Measurements from ENCODE around the gene ACOT6. TPM values are rescaled to one million over a fixed set of nuclear protein-coding genes. Genes with fewer than 3 reads are reported as not detected.
"Not testable (repeated sequence)": the region's sequence is repeated elsewhere in the genome, so short reads cannot be mapped to it uniquely, and the experiment has no call there.

ACOT6 gene
- total RNA-seq, 1 experiment from 2014 or later: not detected

DNA sequence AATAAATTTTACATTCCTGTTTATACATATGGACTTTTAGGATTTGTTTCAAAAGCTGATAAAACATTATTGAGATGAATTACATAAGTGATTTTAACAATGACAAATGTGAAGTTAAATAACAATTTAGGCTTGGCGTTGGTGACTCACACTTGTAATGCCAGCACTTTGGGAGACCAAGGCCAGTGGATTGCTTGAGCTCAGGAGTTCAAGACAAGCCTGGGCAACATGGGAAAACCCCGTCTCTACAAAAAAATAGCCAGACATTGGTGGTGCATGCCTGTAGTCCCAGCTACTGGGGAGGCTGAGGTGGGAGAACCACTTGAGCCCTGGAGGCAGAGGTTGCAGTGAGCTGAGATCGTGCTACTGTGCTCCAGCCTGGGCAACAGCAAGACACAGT lies 35.9 kb upstream of the ACOT6 start:
- DNase-seq (ENCODE audit: low read depth, low spot score): no peak
- ChIA-PET POLR2A (no interaction called here), CTCF (no interaction called here)
- H3K4me3 ChIP-seq (ENCODE audit: low read depth in 2 of 2, low read length in 2 of 2): no peak overlapping the region
- no peaks in the 10 kb centered on the region for H3K27me3 ChIP-seq (ENCODE audit: control insufficient read depth, insufficient read depth, low read length)
- H3K36me3 ChIP-seq (ENCODE audit: control insufficient read depth, insufficient read depth, low read length): no peaks in the 10 kb centered on the region
- TF ChIP-seq POLR2AphosphoS5 (IDR thresholded peaks at IDR 0.05; ENCODE audit: low read depth, low read length) (no peak), SIN3A (IDR thresholded peaks at IDR 0.05; ENCODE audit: borderline replicate concordance, insufficient read depth, low read depth, low read length) (no peak), TCF7L2 (IDR thresholded peaks at IDR 0.05; ENCODE audit: low read depth, low read length) (no peak)
- TF ChIP-seq, protein P1, sequence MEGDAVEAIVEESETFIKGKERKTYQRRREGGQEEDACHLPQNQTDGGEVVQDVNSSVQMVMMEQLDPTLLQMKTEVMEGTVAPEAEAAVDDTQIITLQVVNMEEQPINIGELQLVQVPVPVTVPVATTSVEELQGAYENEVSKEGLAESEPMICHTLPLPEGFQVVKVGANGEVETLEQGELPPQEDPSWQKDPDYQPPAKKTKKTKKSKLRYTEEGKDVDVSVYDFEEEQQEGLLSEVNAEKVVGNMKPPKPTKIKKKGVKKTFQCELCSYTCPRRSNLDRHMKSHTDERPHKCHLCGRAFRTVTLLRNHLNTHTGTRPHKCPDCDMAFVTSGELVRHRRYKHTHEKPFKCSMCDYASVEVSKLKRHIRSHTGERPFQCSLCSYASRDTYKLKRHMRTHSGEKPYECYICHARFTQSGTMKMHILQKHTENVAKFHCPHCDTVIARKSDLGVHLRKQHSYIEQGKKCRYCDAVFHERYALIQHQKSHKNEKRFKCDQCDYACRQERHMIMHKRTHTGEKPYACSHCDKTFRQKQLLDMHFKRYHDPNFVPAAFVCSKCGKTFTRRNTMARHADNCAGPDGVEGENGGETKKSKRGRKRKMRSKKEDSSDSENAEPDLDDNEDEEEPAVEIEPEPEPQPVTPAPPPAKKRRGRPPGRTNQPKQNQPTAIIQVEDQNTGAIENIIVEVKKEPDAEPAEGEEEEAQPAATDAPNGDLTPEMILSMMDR (IDR thresholded peaks at IDR 0.05): no peak
- TF ChIP-seq, protein P2, sequence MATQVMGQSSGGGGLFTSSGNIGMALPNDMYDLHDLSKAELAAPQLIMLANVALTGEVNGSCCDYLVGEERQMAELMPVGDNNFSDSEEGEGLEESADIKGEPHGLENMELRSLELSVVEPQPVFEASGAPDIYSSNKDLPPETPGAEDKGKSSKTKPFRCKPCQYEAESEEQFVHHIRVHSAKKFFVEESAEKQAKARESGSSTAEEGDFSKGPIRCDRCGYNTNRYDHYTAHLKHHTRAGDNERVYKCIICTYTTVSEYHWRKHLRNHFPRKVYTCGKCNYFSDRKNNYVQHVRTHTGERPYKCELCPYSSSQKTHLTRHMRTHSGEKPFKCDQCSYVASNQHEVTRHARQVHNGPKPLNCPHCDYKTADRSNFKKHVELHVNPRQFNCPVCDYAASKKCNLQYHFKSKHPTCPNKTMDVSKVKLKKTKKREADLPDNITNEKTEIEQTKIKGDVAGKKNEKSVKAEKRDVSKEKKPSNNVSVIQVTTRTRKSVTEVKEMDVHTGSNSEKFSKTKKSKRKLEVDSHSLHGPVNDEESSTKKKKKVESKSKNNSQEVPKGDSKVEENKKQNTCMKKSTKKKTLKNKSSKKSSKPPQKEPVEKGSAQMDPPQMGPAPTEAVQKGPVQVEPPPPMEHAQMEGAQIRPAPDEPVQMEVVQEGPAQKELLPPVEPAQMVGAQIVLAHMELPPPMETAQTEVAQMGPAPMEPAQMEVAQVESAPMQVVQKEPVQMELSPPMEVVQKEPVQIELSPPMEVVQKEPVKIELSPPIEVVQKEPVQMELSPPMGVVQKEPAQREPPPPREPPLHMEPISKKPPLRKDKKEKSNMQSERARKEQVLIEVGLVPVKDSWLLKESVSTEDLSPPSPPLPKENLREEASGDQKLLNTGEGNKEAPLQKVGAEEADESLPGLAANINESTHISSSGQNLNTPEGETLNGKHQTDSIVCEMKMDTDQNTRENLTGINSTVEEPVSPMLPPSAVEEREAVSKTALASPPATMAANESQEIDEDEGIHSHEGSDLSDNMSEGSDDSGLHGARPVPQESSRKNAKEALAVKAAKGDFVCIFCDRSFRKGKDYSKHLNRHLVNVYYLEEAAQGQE (IDR thresholded peaks at IDR 0.05; ENCODE audit: insufficient read depth in 1 of 2, low read depth in 2 of 2, low read length in 1 of 2): no peak
- ATAC-seq: no peak
- intact Hi-C loops (cut with micrococcal nuclease; ENCODE audit: unreplicated experiment): no loop called here
- no TSS peak for BruUV-seq (replicated peaks)
- H3K27ac ChIP-seq (ENCODE audit: low read length): no peak overlapping the region
- in situ Hi-C loops (cut with HindIII; ENCODE audit: low pct_unique_long_range_greater_than_20kb, low sequenced_read_pairs): no loop called here
- no peaks in the 10 kb centered on the region for H3K4me1 ChIP-seq (ENCODE audit: control insufficient read depth, insufficient read depth, low read length)
- no peaks in the 10 kb centered on the region for H3K9me3 ChIP-seq (ENCODE audit: control insufficient read depth, insufficient read depth, low read depth, low read length)

- H3K9me3 ChIP-seq (ENCODE audit: control insufficient read depth, insufficient read depth, low read depth, low read length); in situ Hi-C loops (cut with HindIII; ENCODE audit: low pct_unique_long_range_greater_than_20kb, low sequenced_read_pairs); H3K4me3 ChIP-seq (ENCODE audit: low read depth in 2 of 2, low read length in 2 of 2); BruUV-seq (replicated peaks); H3K27me3 ChIP-seq (ENCODE audit: control insufficient read depth, insufficient read depth, low read length); ATAC-seq; CTCF ChIA-PET; H3K27ac ChIP-seq (ENCODE audit: low read length); DNase-seq (ENCODE audit: low read depth, low spot score); H3K4me1 ChIP-seq (ENCODE audit: control insufficient read depth, insufficient read depth, low read length); H3K36me3 ChIP-seq (ENCODE audit: control insufficient read depth, insufficient read depth, low read length); intact Hi-C loops (cut with micrococcal nuclease; ENCODE audit: unreplicated experiment): not testable (repeated sequence)
- POLR2A ChIA-PET: interaction anchor here (0.6 kb wide), 1 partner anchor 110 kb away, joined by 4 read pairs; no protein-coding TSS in a partner anchor
These were observed 35.1 kb upstream of the ACOT6 start for GRCh38 chr14:73577214-73577613.

- H3K36me3 ChIP-seq (ENCODE audit: control insufficient read depth, insufficient read depth, low read length); H3K27ac ChIP-seq (ENCODE audit: low read length); H3K9me3 ChIP-seq (ENCODE audit: control insufficient read depth, insufficient read depth, low read depth, low read length); H3K4me1 ChIP-seq (ENCODE audit: control insufficient read depth, insufficient read depth, low read length); intact Hi-C loops (cut with micrococcal nuclease; ENCODE audit: unreplicated experiment); BruUV-seq (replicated peaks); in situ Hi-C loops (cut with HindIII; ENCODE audit: low pct_unique_long_range_greater_than_20kb, low sequenced_read_pairs); H3K27me3 ChIP-seq (ENCODE audit: control insufficient read depth, insufficient read depth, low read length); CTCF ChIA-PET; POLR2A ChIA-PET; DNase-seq (ENCODE audit: low read depth, low spot score); ATAC-seq; H3K4me3 ChIP-seq (ENCODE audit: low read depth in 2 of 2, low read length in 2 of 2): not testable (repeated sequence)
These were observed 30.0 kb upstream of the ACOT6 start for GRCh38 chr14:73582102-73582979.

Measured in Panc1 (cell line).